Measurements from ENCODE around the gene CYP27B1. TPM values are rescaled to one million over a fixed set of nuclear protein-coding genes. Genes with fewer than 3 reads are reported as not detected.

The CYP27B1 gene
- total RNA-seq, 2 donors from 2014 or later = 0.28 to 0.33 TPM

GRCh38 chr12:57758552-57759359 is 8.1 kb downstream of the CYP27B1 start:
- DNase-seq (ENCODE audit: low spot score) = no peak
- Histone ChIP-seq H3K27ac (no peak overlapping the region), H3K9me3 (no peaks in the 10 kb centered on the region), H3K4me3 (no peak overlapping the region), H3K27me3 (no peaks in the 10 kb centered on the region), H3K36me3 (peaks cover 13% of the 10 kb centered on the region), H3K4me1 (peaks cover 0 to 16% of the 10 kb centered on the region in 2 donors)
- no peak for TF ChIP-seq CTCF (IDR thresholded peaks at IDR 0.05)

GRCh38 chr12:57757771-57758170 is 9.1 kb downstream of the CYP27B1 start:
- Histone ChIP-seq H3K27me3 (no peaks in the 10 kb centered on the region), H3K9me3 (no peaks in the 10 kb centered on the region), H3K4me3 (no peak overlapping the region), H3K36me3 (peaks cover 13% of the 10 kb centered on the region), H3K27ac (no peak overlapping the region), H3K4me1 (peaks cover 0 to 20% of the 10 kb centered on the region in 2 donors)
- no peak for TF ChIP-seq CTCF (IDR thresholded peaks at IDR 0.05)
- DNase-seq (ENCODE audit: low spot score) = no peak

GRCh38 chr12:57756406-57757341 is 10.2 kb downstream of the CYP27B1 start:
- peaks cover 0 to 24% of the 10 kb centered on the region in 2 donors for H3K4me1 ChIP-seq
- peak overlapping the region in 1 of 2 donors; percentile 84 for H3K4me3 ChIP-seq
- peak in 1 of 2 donors; percentile 61 for TF ChIP-seq CTCF (IDR thresholded peaks at IDR 0.05)
- DNase-seq (ENCODE audit: low spot score) = no peak
- H3K36me3 ChIP-seq = peaks cover 13% of the 10 kb centered on the region
- H3K27ac ChIP-seq = peak overlapping the region in 1 of 2 donors; percentile 71
- no peaks in the 10 kb centered on the region for H3K9me3 ChIP-seq
- H3K27me3 ChIP-seq = no peaks in the 10 kb centered on the region

DNA sequence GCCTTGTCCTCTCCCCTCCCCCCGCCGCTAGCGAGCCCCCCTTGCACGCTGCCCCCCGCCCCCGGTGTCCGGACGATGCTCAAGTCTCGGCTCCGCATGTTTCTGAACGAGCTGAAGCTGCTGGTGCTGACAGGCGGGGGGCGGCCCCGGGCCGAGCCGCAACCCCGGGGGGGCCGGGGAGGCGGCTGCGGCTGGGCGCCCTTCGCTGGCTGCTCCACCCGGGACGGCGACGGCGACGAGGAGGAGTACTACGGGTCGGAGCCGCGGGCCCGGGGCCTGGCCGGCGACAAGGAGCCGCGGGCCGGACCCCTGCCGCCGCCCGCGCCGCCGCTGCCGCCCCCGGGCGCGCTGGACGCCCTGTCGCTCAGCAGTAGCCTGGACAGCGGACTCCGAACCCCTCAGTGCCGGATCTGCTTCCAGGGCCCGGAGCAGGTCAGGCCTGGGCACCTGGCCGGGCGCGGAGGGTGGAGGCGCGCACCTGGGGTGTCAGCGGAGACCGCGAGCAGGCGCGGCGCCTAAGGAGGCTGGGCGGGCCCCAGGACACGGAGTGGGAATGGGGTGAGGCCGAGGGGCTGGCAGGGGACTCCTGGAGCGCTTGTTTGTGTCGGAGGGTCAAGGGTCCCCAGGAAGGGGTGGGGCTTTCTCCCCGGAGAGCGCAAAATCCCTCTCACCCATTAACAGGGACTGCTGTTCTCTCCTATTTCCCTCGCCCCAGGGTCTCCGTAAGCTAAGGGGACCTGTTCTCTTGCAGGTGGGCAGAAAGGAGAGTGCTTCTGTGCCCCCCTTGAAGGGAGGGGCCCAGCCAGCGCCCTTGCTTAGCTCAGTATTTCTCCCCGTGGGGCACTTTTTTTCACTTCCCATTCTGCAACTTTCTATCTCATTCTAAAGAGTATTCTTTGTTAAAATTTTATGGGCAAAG is 11.2 kb downstream of the CYP27B1 start:
- Histone ChIP-seq H3K4me3 (peak overlapping the region; percentile 68 to 84), H3K27me3 (no peaks in the 10 kb centered on the region), H3K36me3 (peaks cover 13% of the 10 kb centered on the region), H3K27ac (peak overlapping the region; percentile 71 to 73), H3K9me3 (no peaks in the 10 kb centered on the region), H3K4me1 (peaks cover 0 to 34% of the 10 kb centered on the region in 2 donors)
- TF ChIP-seq CTCF (IDR thresholded peaks at IDR 0.05) = no peak
- no peak for DNase-seq (ENCODE audit: low spot score)

DNA sequence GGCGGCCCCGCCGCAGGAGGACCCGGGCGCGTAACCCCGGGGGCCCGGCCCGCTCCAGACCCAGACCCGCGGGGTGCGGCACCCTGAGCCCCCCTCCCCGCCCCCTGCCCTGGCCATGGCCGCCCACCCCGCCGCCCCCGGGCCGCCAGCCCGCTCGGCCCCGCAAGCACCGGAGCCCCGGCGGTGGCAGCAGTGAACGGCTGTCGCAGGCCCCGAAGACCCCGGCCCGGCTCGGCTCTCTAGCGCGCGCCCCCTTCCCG is 11.8 kb downstream of the CYP27B1 start:
- Histone ChIP-seq H3K4me1 (peaks cover 0 to 36% of the 10 kb centered on the region in 2 donors), H3K9me3 (no peaks in the 10 kb centered on the region), H3K36me3 (peaks cover 14% of the 10 kb centered on the region), H3K27ac (peak overlapping the region; percentile 71 to 73), H3K4me3 (peak overlapping the region; percentile 68 to 84), H3K27me3 (no peaks in the 10 kb centered on the region)
- DNase-seq (ENCODE audit: low spot score) = no peak
- no peak for TF ChIP-seq CTCF (IDR thresholded peaks at IDR 0.05)
